ENCODE data around the gene CELF2.

GRCh38 chr10:11300563-11300962 is 282.9 kb downstream of the CELF2 start:
- TF ChIP-seq CTCF (IDR thresholded peaks at IDR 0.05 in 4 of 5, conservative IDR thresholded peaks at IDR 0.05 in 1 of 5) (no peak), POLR2A (IDR thresholded peaks at IDR 0.05) (no peak)
